SK-N-SH (cell line): Measurements from ENCODE around the gene RSAD2. TPM values are rescaled to one million over a fixed set of nuclear protein-coding genes. Genes with fewer than 3 reads are reported as not detected.

ENCODE experiments used
- CTCF ChIA-PET: fragments of 300-600, 350-600 bp; formaldehyde crosslinking; extraction: SDS; loops from one replicate; lab custom pipeline; 2021; lab: Yijun Ruan, JAX
- POLR2A ChIA-PET: fragments of 350-600 bp; sonication (Branson Sonifier 250); formaldehyde crosslinking; extraction: SDS; loops from one replicate; lab custom pipeline; 2020; ENCODE audit warnings: antibody characterized with exemption, inconsistent platforms; lab: Yijun Ruan, JAX
- DNase-seq: peaks from one replicate; pipeline ENCODE4 v3.0.0; 2012
- H2AFZ ChIP-seq: fragments of 200-600 bp; sonication (generic); 2 replicates; pipeline ENCODE4 v1.8.1; 2016; ENCODE audit warnings: antibody characterized with exemption, mild to moderate bottlenecking, low read depth
- H3F3A ChIP-seq: fragments of 200-600 bp; sonication (generic); replicated peaks from 2 replicates; pipeline ENCODE3; 2016; ENCODE audit warnings: antibody characterized with exemption, mild to moderate bottlenecking; ENCODE audit not compliant: insufficient read depth
- H3K27ac ChIP-seq, 2 experiments: fragments of 200-500 bp in 1 of 2; fragments of 200-600 bp in 1 of 2; sonication (Bioruptor generic) in 1 of 2; sonication (generic), shearing (Covaris generic) in 1 of 2; 2 replicates each; pipeline versions ENCODE4 v1.5.1 to v1.6.1; 2014 to 2016; ENCODE audit warnings: low read depth in 2 of 2, inconsistent platforms in 1 of 2, low read length in 1 of 2, mild to moderate bottlenecking in 1 of 2, mixed read lengths in 1 of 2
- H3K27me3 ChIP-seq: fragments of 200-600 bp; sonication (generic), shearing (Covaris generic); 2 replicates; pipeline ENCODE4 v1.6.1; 2016; ENCODE audit warnings: mixed run types; ENCODE audit not compliant: insufficient read depth
- H3K36me3 ChIP-seq, 2 experiments: fragments of 200-500 bp in 1 of 2; fragments of 200-600 bp in 1 of 2; sonication (Bioruptor generic) in 1 of 2; sonication (generic) in 1 of 2; replicated peaks in 1 of 2; 2 replicates each; pipeline versions ENCODE3 to v1.5.1; 2014 to 2016; ENCODE audit warnings: low read length in 1 of 2, mild to moderate bottlenecking in 1 of 2; ENCODE audit not compliant: insufficient read depth in 2 of 2, control insufficient read depth in 1 of 2
- H3K4me1 ChIP-seq, 2 experiments: fragments of 200-500 bp in 1 of 2; fragments of 200-600 bp in 1 of 2; sonication (Bioruptor generic) in 1 of 2; sonication (generic), shearing (Covaris generic) in 1 of 2; 2 replicates each; pipeline versions ENCODE4 v1.5.1 to v1.6.1; 2014 to 2016; ENCODE audit warnings: low read depth in 1 of 2, low read length in 1 of 2, mixed run types in 1 of 2; ENCODE audit not compliant: insufficient read depth in 2 of 2, control insufficient read depth in 1 of 2
- H3K4me2 ChIP-seq: fragments of 200-600 bp; sonication (generic), shearing (Covaris generic); 2 replicates; pipeline ENCODE4 v1.6.1; 2017; ENCODE audit warnings: mixed run types
- H3K4me3 ChIP-seq, 2 experiments: fragments of 200-500 bp in 1 of 2; fragments of 200-600 bp in 1 of 2; sonication (Bioruptor generic) in 1 of 2; sonication (generic), shearing (Covaris generic) in 1 of 2; 2 replicates each; pipeline versions ENCODE4 v1.5.1 to v1.8.1; 2014 to 2016; ENCODE audit warnings: low read depth in 2 of 2, inconsistent platforms in 1 of 2, low read length in 1 of 2, mild to moderate bottlenecking in 1 of 2, mixed read lengths in 1 of 2, moderate library complexity in 1 of 2
- H3K79me2 ChIP-seq: fragments of 200-600 bp; sonication (generic); 2 replicates; pipeline ENCODE4 v1.8.1; 2017; ENCODE audit warnings: mild to moderate bottlenecking; ENCODE audit not compliant: insufficient read depth
- H3K9ac ChIP-seq: fragments of 200-600 bp; sonication (generic); 2 replicates; pipeline ENCODE4 v1.6.1; 2017; ENCODE audit warnings: mixed run types
- H3K9me2 ChIP-seq: fragments of 200-600 bp; sonication (generic); 2 replicates; pipeline ENCODE4 v1.6.1; 2017; ENCODE audit warnings: mixed run types
- H3K9me3 ChIP-seq: fragments of 200-600 bp; sonication (generic); 2 replicates; pipeline ENCODE4 v1.6.1; 2017; ENCODE audit warnings: mixed run types, mild to moderate bottlenecking, moderate library complexity
- H4K20me1 ChIP-seq: fragments of 200-600 bp; sonication (generic); 2 replicates; pipeline ENCODE4 v1.6.1; 2017; ENCODE audit warnings: mild to moderate bottlenecking, mixed run types; ENCODE audit not compliant: insufficient read depth
- CHD2 ChIP-seq: fragments of 150-350 bp; IDR thresholded peaks from 2 replicates; pipeline ENCODE4 v1.6.1; 2018; ENCODE audit warnings: low read length; ENCODE audit not compliant: partially characterized antibody
- EP300 ChIP-seq, 2 experiments: IDR thresholded peaks; 2 replicates each; pipeline versions ENCODE4 v1.4.0 to v1.6.1; 2012; ENCODE audit warnings: borderline replicate concordance in 1 of 2, low read depth in 1 of 2, low read length in 1 of 2
- FOXJ3 ChIP-seq: sonication (generic); formaldehyde crosslinking; IDR thresholded peaks from 2 replicates; pipeline ENCODE4 v1.5.1; 2020; ENCODE audit warnings: mild to moderate bottlenecking, missing genetic modification reagents
- FOXM1 ChIP-seq: IDR thresholded peaks from 2 replicates; pipeline ENCODE4 v1.4.0; 2012; ENCODE audit warnings: low read depth, mild to moderate bottlenecking
- GABPA ChIP-seq: IDR thresholded peaks from 2 replicates; pipeline ENCODE4 v1.4.0; 2012; ENCODE audit warnings: low read depth, mild to moderate bottlenecking
- JUND ChIP-seq: IDR thresholded peaks from 2 replicates; pipeline ENCODE4 v1.4.0; 2012
- MXI1 ChIP-seq: IDR thresholded peaks from 2 replicates; pipeline ENCODE4 v1.6.1; 2012; ENCODE audit warnings: mild to moderate bottlenecking, low read depth, low read length, improper control_type of control experiment
- NRF1 ChIP-seq: IDR thresholded peaks from 2 replicates; pipeline ENCODE4 v1.6.1; 2012; ENCODE audit warnings: low read depth, mild to moderate bottlenecking, low read length
- POLR2AphosphoS5 ChIP-seq: IDR thresholded peaks from 2 replicates; pipeline ENCODE4 v1.6.1; 2012; ENCODE audit warnings: low read depth, low read length
- RAD21 ChIP-seq: IDR thresholded peaks from 2 replicates; pipeline ENCODE4 v1.6.1; 2012; ENCODE audit warnings: mild to moderate bottlenecking, low read length
- RCOR1 ChIP-seq: fragments of 150-350 bp; IDR thresholded peaks from 2 replicates; pipeline ENCODE4 v1.6.1; 2017; ENCODE audit warnings: antibody characterized with exemption, low read length
- RFX5 ChIP-seq: IDR thresholded peaks from 2 replicates; pipeline ENCODE4 v1.6.1; 2012; ENCODE audit warnings: mild to moderate bottlenecking, improper control_type of control experiment, low read length
- SIN3A ChIP-seq: IDR thresholded peaks from 2 replicates; pipeline ENCODE4 v1.6.1; 2012; ENCODE audit warnings: low read depth, mild to moderate bottlenecking, low read length, moderate library complexity, borderline replicate concordance
- TAF1 ChIP-seq: IDR thresholded peaks from 2 replicates; pipeline ENCODE4 v1.6.1; 2012; ENCODE audit warnings: low read depth, mild to moderate bottlenecking, low read length, moderate library complexity, borderline replicate concordance
- TCF12 ChIP-seq: IDR thresholded peaks from 2 replicates; pipeline ENCODE4 v1.4.0; 2012
- TEAD4 ChIP-seq: IDR thresholded peaks from 2 replicates; pipeline ENCODE4 v1.4.0; 2012; ENCODE audit warnings: mild to moderate bottlenecking, borderline replicate concordance; ENCODE audit not compliant: insufficient read depth
- YY1 ChIP-seq: IDR thresholded peaks from 2 replicates; pipeline ENCODE4 v1.4.0; 2012; ENCODE audit warnings: low read depth, mild to moderate bottlenecking
- WGBS: methylation state at CpG from one replicate; pipeline ENCODE4 v1.1.6; 2017; ENCODE audit warnings: low lambda C conversion rate; 5-methylcytosine and 5-hydroxymethylcytosine counted together
- polyA plus RNA-seq, 3 experiments: library from polyadenylated mRNA; depleted of rRNA; stranded (reverse); fragments of >200 nt; gene quantifications; 2 replicates each; pipeline ENCODE4 v1.2.3, GENCODE V29; 2012
- TF ChIP-seq, protein P1 (sequence below): IDR thresholded peaks from 2 replicates; pipeline ENCODE4 v1.4.0; 2012; ENCODE audit warnings: low read depth, borderline replicate concordance
- TF ChIP-seq, protein P2 (sequence below): IDR thresholded peaks from 2 replicates; pipeline ENCODE4 v1.4.0; 2012; ENCODE audit warnings: low read depth
- TF ChIP-seq, protein P3 (sequence below): fragments of 150-350 bp; IDR thresholded peaks from 2 replicates; pipeline ENCODE4 v1.6.1; 2016; ENCODE audit warnings: mild to moderate bottlenecking, low read depth, low read length
- TF ChIP-seq, protein P4 (sequence below): fragments of 150-350 bp; IDR thresholded peaks from 2 replicates; pipeline ENCODE4 v1.6.1; 2017; ENCODE audit warnings: antibody characterized with exemption, low read length, low read depth, borderline replicate concordance
- TF ChIP-seq, protein P5 (sequence below): IDR thresholded peaks from 2 replicates; pipeline ENCODE4 v1.6.1; 2012; ENCODE audit warnings: mild to moderate bottlenecking, low read depth, low read length, moderate library complexity

The RSAD2 gene
- polyA plus RNA-seq, 1 of the 3 experiments (the other 2 are of a cell fraction) = 0.35 TPM

DNA sequence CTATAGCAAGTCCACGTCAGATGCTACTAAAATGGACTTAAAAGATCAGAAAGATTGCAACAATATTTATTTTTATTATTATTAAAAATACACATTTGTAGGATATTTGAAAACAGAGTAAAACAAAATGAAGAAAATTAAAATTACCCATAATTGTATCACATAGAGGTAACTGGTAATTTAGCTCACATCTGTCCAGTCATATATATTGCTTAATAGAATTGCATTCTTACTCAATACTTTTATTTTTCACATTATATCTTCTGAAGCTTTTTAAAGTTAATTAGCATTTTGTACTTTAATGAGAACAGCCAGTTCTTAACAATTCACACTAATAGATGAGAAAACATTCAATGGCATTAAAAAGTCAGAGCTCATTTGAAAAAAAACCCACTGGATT, 28.1 kb downstream of the RSAD2 start:
- Histone ChIP-seq H3K4me2 (no peak overlapping the region), H3F3A (no peaks in the 10 kb centered on the region), H3K27me3 (no peaks in the 10 kb centered on the region), H4K20me1 (no peaks in the 10 kb centered on the region), H3K9me3 (no peaks in the 10 kb centered on the region), H3K79me2 (no peaks in the 10 kb centered on the region), H3K4me1 (no peaks in the 10 kb centered on the region), H3K36me3 (no peaks in the 10 kb centered on the region), H2AFZ (no peak overlapping the region), H3K4me3 (no peak overlapping the region), H3K9ac (no peak overlapping the region), H3K27ac (no peak overlapping the region), H3K9me2 (no peaks in the 10 kb centered on the region)
- POLR2A ChIA-PET = no interaction called here
- no peak for TF ChIP-seq GABPA
- no peak for TF ChIP-seq EP300 (IDR thresholded peaks at IDR 0.05; ENCODE audit: borderline replicate concordance in 1 of 2, low read depth in 1 of 2, low read length in 1 of 2)
- TF ChIP-seq POLR2AphosphoS5 = no peak
- no peak for TF ChIP-seq TCF12
- TF ChIP-seq, protein P1, sequence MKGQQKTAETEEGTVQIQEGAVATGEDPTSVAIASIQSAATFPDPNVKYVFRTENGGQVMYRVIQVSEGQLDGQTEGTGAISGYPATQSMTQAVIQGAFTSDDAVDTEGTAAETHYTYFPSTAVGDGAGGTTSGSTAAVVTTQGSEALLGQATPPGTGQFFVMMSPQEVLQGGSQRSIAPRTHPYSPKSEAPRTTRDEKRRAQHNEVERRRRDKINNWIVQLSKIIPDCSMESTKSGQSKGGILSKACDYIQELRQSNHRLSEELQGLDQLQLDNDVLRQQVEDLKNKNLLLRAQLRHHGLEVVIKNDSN = no peak
- TF ChIP-seq TAF1 = no peak
- no peak for TF ChIP-seq SIN3A
- no peak for TF ChIP-seq RCOR1
- no peak for DNase-seq
- 89% methylated on average over 1 of the region's 1 CpG for WGBS
- CTCF ChIA-PET = interaction anchor here (0.7 to 4.9 kb wide), 11 partner anchors 9 to 192 kb away, joined by 3 to 47 read pairs (median 6); partner anchors contain the start of genes CMPK2 and RNF144A

DNA sequence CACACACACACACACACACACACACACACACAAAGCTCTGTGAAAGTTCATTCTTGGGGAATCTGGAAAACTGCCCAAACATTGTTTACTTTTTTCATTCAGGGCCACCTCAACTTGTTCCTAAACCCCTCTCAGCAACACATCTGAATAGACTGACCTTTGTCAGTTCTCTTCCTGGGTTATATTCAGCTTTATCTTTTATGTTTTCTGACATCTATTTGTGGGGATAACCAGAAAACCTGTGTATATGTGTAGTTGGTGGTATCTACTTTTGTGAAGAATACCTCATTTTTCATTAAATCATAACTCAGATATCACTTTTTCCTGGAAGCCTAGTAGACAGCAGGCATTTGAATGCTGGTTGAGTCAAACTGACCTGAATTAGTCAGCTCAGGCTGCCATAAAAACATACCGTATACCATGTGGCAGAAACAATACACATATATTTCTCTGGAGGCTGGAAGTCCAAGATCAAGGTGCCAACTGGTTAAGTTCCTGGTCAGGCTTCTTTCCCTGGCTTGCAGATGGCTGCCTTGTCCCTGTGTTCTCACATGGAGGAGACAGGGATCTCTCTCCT, 28.7 kb downstream of the RSAD2 start:
- Histone ChIP-seq H3K4me1 (no peaks in the 10 kb centered on the region), H3K36me3 (no peaks in the 10 kb centered on the region), H4K20me1 (no peaks in the 10 kb centered on the region), H3K4me3 (no peak overlapping the region), H3K9ac (no peak overlapping the region), H3K27me3 (no peaks in the 10 kb centered on the region), H3K4me2 (no peak overlapping the region), H3K9me2 (no peaks in the 10 kb centered on the region), H3K79me2 (no peaks in the 10 kb centered on the region), H3K9me3 (no peaks in the 10 kb centered on the region), H2AFZ (no peak overlapping the region), H3K27ac (no peak overlapping the region), H3F3A (no peaks in the 10 kb centered on the region)
- ChIA-PET POLR2A (no interaction called here), CTCF (interaction anchor here (0.7 to 4.9 kb wide), 10 partner anchors 9 to 191 kb away, joined by 3 to 47 read pairs (median 7); partner anchors contain the start of genes CMPK2 and RNF144A)
- WGBS = 57% methylated on average over 1 of the region's 1 CpG
- no peak for DNase-seq
- TF ChIP-seq YY1 (no peak), RCOR1 (no peak), GABPA (no peak), CHD2 (no peak), MXI1 (no peak), RFX5 (no peak), FOXJ3 (CRISPR knock-in tag) (no peak), RAD21 (no peak), EP300 (IDR thresholded peaks at IDR 0.05; ENCODE audit: borderline replicate concordance in 1 of 2, low read depth in 1 of 2, low read length in 1 of 2) (no peak), TEAD4 (no peak), NRF1 (no peak), TAF1 (no peak), FOXM1 (no peak), JUND (no peak)
- TF ChIP-seq, protein P2, sequence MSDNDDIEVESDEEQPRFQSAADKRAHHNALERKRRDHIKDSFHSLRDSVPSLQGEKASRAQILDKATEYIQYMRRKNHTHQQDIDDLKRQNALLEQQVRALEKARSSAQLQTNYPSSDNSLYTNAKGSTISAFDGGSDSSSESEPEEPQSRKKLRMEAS = no peak
- TF ChIP-seq, protein P3, sequence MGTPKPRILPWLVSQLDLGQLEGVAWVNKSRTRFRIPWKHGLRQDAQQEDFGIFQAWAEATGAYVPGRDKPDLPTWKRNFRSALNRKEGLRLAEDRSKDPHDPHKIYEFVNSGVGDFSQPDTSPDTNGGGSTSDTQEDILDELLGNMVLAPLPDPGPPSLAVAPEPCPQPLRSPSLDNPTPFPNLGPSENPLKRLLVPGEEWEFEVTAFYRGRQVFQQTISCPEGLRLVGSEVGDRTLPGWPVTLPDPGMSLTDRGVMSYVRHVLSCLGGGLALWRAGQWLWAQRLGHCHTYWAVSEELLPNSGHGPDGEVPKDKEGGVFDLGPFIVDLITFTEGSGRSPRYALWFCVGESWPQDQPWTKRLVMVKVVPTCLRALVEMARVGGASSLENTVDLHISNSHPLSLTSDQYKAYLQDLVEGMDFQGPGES = no peak
- TF ChIP-seq, protein P4, sequence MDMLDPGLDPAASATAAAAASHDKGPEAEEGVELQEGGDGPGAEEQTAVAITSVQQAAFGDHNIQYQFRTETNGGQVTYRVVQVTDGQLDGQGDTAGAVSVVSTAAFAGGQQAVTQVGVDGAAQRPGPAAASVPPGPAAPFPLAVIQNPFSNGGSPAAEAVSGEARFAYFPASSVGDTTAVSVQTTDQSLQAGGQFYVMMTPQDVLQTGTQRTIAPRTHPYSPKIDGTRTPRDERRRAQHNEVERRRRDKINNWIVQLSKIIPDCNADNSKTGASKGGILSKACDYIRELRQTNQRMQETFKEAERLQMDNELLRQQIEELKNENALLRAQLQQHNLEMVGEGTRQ = no peak
- TF ChIP-seq, protein P5, sequence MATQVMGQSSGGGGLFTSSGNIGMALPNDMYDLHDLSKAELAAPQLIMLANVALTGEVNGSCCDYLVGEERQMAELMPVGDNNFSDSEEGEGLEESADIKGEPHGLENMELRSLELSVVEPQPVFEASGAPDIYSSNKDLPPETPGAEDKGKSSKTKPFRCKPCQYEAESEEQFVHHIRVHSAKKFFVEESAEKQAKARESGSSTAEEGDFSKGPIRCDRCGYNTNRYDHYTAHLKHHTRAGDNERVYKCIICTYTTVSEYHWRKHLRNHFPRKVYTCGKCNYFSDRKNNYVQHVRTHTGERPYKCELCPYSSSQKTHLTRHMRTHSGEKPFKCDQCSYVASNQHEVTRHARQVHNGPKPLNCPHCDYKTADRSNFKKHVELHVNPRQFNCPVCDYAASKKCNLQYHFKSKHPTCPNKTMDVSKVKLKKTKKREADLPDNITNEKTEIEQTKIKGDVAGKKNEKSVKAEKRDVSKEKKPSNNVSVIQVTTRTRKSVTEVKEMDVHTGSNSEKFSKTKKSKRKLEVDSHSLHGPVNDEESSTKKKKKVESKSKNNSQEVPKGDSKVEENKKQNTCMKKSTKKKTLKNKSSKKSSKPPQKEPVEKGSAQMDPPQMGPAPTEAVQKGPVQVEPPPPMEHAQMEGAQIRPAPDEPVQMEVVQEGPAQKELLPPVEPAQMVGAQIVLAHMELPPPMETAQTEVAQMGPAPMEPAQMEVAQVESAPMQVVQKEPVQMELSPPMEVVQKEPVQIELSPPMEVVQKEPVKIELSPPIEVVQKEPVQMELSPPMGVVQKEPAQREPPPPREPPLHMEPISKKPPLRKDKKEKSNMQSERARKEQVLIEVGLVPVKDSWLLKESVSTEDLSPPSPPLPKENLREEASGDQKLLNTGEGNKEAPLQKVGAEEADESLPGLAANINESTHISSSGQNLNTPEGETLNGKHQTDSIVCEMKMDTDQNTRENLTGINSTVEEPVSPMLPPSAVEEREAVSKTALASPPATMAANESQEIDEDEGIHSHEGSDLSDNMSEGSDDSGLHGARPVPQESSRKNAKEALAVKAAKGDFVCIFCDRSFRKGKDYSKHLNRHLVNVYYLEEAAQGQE = no peak
